GM19035 (cell line): ENCODE results near the gene KATNAL1.
"Not testable (repeated sequence)": the region's sequence is repeated elsewhere in the genome, so short reads cannot be mapped to it uniquely, and the experiment has no call there.

ENCODE experiments used
- ATAC-seq: cut with Tn5 transposase; IDR thresholded peaks from one replicate; pipeline ENCODE4 v1.9.1; 2021; ENCODE audit not compliant: unreplicated experiment

KATNAL1 gene

GRCh38 chr13:30222254-30222653 is 85.1 kb downstream of the KATNAL1 start:
- no peak for ATAC-seq

- ATAC-seq: no peak
These were observed 91.2 kb downstream of the KATNAL1 start for GRCh38 chr13:30216111-30216510.

GRCh38 chr13:30212256-30212655 is 95.1 kb downstream of the KATNAL1 start:
- ATAC-seq: no peak

- ATAC-seq: no peak
These were observed 95.6 kb downstream of the KATNAL1 start for GRCh38 chr13:30211745-30212144.

GRCh38 chr13:30204564-30204963 is 102.8 kb downstream of the KATNAL1 start:
- peak; percentile 59 for ATAC-seq

- ATAC-seq: no peak
These were observed 111.3 kb downstream of the KATNAL1 start for GRCh38 chr13:30196025-30196424.

- no peak for ATAC-seq
These were observed 112.4 kb downstream of the KATNAL1 start for GRCh38 chr13:30194906-30195305.

- no peak for ATAC-seq
These were observed 113.8 kb downstream of the KATNAL1 start for GRCh38 chr13:30193279-30194234.

GRCh38 chr13:30192320-30193093 is 114.8 kb downstream of the KATNAL1 start:
- no peak for ATAC-seq

GRCh38 chr13:30191491-30192100 is 115.8 kb downstream of the KATNAL1 start:
- ATAC-seq: no peak

GRCh38 chr13:30186634-30187415 is 120.5 kb downstream of the KATNAL1 start:
- no peak for ATAC-seq

GRCh38 chr13:30181888-30182651 is 125.3 kb downstream of the KATNAL1 start:
- ATAC-seq: no peak

GRCh38 chr13:30179597-30180276 is 127.6 kb downstream of the KATNAL1 start:
- ATAC-seq: no peak

- no peak for ATAC-seq
These were observed 128.4 kb downstream of the KATNAL1 start for GRCh38 chr13:30178976-30179375.

GRCh38 chr13:30175166-30175565 is 132.2 kb downstream of the KATNAL1 start:
- no peak for ATAC-seq

- ATAC-seq: not testable (repeated sequence)
These were observed 133.1 kb downstream of the KATNAL1 start for GRCh38 chr13:30174250-30174649.

GRCh38 chr13:30173303-30173610 is 134.1 kb downstream of the KATNAL1 start:
- no peak for ATAC-seq

- ATAC-seq: no peak
These were observed 134.6 kb downstream of the KATNAL1 start for GRCh38 chr13:30172593-30173302.

- ATAC-seq: no peak
These were observed 136.8 kb downstream of the KATNAL1 start for GRCh38 chr13:30170569-30170968.
